GM19193 (cell line): ENCODE results near the gene ISOC2.

ENCODE experiments used
- POLR2A ChIP-seq: IDR thresholded peaks from 4 replicates; pipeline ENCODE4 v1.6.1; 2011; ENCODE audit not compliant: insufficient read depth, insufficient read length; ENCODE audit errors: extremely low read depth

ISOC2 gene

DNA sequence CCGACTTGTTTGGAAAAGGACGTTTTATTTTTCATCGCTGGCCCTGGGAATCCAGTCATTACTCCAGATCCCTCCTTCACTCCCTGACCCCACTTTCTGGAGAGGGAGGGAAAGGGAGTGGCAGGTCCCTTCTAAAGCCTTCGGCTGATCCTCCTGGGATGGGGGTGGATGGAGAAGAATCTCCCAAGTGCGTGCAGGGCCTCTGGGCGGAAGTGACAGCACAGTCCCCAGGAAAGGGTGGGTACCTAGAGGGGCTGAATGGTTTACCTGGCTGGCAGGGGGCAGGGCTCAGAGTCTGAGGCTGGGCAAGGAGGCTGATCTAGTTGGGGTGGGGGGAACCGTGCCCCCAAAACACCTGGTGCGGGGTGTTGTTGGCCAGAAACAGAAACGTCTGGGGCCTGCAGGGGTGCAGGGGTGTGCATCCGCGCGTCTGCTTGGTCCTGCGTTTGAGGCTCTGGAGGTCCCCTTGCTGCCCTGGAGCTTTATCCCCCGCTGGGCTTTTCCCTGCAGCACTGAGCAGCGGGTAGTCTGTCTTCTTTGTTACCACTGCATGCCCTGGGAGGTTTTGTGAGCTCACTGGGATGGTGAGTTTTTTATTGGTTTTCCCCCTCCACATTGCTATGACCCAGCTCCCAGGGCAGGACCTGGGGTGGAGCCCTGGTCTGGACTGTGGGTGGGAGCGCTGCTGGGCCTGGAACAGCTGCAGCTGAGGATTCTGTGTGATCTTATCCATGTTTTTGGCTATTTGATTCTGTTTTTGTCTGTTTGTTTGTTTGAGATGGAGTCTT is 12.0 kb upstream of the ISOC2 start:
- TF ChIP-seq POLR2A = no peak

DNA sequence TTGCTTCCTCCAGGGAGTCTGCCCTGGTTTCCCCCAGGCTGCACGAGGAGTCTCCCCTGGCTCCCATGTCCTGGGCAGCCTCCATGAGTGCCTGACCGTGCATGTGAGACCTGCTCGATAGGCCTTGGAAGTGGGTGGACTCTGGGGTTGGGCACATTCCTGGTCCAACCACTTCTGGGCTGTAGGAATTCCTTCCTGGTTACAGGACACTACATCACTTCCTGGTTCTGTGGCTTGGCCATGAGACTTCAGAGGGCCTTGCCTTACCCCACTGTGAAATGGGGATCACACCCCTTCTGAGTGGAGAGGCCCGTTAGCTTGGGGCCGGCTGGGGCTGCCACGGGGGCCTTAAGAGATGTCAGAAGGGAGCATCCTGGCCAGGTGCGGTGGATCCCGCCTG is 11.0 kb upstream of the ISOC2 start:
- TF ChIP-seq POLR2A = no peak

DNA sequence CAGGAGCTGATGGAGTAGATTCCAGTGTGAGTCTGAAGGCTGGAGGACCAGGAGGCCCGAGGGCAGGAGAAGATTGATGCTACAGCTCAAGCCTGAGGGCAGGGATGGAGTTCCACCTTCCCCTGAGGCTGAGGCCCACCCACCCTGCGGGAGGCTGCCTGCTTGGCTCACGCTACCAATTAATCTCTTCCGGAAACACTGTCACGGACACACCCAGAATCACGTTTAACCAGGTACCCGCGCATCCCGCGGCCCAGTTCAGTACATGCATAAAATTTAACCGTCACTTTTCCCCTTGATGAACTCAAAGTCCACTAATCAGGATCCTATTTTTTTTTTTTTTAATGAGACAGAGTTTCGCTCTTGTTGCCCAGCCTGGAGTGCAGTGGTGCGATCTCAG is 9.8 kb upstream of the ISOC2 start:
- no peak for TF ChIP-seq POLR2A

DNA sequence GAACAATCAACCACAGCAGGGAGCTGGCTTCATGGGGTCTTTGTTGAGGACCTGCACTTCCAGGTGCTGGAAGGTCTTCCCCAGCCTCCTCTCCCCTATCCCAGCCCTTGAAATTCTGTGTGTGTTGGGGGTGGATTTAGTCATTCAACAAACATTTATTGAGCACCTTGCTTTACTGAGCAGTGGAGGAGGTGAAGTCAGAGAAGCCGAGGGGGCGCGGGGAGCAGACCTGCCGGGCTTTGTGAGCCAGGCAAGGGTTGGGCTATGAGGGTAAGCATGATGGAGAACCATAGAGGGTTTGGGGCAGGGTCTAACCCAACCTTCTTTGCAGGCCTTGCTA is 6.6 kb upstream of the ISOC2 start:
- no peak for TF ChIP-seq POLR2A

DNA sequence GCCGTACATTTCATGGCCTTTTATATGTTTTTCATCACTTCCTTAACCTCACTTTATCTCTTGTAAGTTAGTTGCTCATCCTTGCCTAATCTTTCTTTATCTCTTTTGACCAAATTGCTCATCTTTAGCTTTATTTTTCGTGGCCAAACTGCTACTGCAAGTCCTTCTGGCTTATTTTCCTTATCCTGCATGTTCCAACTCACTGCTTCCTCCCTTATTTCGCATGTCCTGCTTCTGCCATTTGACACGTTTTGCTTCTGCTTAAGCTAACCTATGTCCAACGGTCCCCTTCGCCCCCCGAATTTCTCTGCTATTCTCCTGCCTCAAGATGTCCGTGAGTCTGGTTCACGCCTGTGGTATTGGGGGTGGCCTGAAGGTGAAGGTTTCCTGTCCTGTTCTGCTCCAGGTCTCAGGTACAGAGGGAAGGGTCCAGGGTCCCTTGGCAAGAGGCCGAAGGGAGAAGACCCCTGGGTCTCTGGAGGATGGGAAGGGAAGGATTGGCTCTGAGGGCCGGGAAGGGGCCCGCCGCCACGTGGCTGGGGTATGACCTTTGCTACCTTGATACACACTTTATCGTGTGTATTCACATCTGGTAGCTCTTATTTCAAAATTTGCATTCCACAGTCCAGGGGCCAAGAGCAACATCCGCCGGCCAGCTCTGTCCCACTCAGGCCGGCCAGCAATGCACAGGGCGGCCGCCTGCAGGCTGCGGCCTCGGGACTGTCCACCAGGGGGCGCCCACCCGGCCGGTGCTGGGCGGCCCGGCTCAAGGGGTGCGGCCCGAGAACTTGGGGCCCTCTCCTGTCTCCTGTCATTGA is 6.0 kb upstream of the ISOC2 start:
- no peak for TF ChIP-seq POLR2A

DNA sequence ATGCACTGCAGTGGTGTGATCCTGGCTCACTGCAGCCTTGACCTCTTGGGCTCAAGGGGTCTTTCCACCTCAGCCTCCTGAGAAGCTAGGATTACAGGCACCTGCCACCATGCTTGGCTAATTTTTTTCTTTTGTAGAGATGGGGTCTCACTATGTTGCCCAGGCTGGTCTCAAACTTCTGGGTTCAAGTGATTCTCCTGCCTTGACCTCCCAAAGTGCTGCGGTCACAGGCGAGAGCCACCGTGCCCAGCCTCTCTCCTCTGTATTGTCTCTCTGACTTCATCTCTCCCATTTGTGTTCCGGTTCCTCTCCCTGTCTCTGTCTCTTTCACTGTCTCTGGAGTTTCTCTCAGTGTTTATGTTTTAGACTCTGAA is 4.8 kb upstream of the ISOC2 start:
- no peak for TF ChIP-seq POLR2A

DNA sequence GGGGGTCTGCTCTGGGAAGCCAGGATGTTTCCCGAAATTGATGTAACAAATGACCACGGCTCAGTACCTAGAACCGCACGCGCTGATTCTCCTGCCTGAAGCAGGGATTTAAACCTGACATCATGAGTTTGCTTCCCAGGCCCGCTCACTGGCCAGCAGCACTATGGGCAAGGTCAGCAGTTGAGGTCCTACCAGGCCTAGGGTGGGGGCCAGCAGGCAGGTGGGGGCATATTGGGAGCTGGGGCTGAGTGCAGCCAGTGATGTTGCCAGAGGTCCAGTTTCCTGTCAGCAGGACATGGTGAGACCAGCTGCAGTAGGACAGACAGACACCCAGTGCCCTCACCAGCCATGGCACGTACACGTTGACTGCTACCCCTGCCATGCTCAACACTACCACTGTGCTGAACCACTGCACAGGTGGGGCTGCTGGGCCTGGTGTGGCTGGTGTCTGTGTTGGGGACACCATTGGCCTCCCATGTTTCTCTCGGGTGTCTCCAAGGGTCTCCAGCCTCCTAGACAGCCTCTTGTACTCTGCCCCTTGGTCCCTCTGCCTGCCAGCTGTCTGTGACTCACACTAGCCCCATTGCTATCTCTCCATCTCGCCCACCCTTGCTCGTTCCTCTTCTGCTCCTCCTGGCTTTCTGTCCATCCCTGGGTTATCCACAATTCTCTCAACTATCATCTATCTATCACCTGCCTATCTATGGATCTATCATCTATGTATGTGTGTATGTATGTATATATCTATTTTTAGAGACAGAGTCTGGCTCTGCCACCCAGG is 4.2 kb upstream of the ISOC2 start:
- no peak for TF ChIP-seq POLR2A

DNA sequence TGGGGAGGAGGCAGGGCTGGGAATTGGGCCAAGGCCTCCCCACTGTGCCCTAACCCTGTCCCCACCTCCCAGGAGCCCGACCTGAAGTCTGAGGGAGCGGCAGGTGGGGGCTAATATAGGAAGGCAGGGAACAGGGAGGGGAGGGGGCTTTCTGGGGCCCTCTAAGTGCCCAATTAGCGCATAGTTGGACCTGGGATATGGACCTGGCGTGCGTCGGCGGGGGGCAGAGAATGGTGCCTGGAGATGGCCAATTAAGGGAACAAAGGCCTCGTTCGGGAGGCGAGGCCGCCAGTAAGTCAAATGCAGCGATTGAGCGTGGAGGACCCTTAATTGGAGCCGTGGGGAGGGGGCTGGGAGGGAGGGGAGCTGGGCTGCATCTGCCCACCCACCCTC is 3.2 kb upstream of the ISOC2 start, which contains the start of gene C19orf85:
TSS of gene C19orf85 (minus strand) at position 90 of the 393 bp plus-strand sequence. CDS start 197 bp downstream, outside the sequence.
- no peak for TF ChIP-seq POLR2A

DNA sequence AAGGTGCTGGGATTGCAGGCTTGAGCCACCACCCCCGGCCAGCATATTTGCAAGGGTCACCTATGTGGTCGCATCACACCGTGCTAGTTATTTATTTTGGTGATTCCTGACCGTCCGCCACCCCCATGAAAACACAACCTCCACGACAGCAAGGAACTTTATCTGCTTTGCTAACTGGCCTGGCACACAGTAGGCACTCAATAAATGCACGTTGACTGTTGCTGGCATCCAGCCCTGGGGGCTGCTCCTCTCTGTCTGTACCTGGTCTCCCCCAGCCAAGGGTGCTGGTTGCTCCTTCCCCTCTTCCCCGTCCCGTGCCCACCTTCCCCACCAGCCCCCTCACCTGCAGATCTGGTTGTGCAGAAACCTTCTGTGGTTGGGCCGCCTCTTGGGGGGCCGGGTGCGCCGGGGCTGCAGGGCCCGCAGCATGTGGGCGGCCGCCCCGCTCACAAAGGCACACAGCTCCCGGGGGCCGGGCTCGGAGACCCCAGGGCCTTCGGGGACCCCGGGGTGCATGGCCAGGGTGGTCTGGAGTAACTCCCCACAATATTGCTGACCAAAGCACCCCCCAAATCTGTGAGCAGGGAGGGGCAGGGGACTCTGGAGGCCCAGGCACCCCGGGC is 2.7 kb upstream of the ISOC2 start:
- TF ChIP-seq POLR2A = no peak

DNA sequence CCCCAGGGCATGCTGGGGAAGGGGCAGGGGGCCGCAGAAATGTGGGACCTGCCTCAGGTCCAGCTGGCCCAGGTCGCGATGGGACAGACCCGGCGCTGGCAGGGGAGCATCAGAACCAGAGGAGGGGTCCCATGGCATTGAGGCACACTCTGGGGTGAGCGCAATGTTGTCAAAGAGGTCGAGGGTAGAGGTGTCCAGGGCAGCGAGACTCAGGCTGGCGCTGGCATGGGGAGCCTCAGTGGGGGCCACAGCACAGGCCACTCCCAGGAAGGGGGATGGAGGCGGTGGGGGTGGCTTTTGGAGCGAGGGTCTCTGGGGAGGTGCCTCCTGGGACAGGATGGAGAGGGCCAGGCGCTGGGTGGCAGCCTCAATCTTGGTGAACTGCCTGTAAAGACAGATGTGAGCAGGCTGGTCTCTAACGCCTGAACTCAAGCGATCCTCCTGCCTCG is 2.2 kb upstream of the ISOC2 start:
- TF ChIP-seq POLR2A = no peak

DNA sequence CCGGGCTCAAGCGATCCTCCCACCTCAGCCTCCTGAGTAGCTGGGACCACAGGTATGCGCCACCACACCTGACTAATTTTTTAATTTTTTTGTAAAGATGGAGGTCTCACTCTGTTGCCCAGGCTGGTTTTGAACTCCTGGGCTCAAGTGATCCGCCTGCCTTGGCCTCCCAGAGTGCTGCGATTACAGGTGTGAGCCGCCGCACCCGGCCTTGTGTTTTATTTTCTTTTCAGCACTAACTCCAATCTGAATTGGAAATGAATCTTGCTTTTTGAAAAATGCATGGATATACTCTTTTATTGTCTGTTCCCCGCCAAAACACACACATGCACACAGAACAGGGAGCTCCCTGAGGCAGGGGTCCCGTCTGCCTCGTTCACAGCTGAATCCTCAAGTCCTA is 1.3 kb upstream of the ISOC2 start:
- TF ChIP-seq POLR2A = no peak

DNA sequence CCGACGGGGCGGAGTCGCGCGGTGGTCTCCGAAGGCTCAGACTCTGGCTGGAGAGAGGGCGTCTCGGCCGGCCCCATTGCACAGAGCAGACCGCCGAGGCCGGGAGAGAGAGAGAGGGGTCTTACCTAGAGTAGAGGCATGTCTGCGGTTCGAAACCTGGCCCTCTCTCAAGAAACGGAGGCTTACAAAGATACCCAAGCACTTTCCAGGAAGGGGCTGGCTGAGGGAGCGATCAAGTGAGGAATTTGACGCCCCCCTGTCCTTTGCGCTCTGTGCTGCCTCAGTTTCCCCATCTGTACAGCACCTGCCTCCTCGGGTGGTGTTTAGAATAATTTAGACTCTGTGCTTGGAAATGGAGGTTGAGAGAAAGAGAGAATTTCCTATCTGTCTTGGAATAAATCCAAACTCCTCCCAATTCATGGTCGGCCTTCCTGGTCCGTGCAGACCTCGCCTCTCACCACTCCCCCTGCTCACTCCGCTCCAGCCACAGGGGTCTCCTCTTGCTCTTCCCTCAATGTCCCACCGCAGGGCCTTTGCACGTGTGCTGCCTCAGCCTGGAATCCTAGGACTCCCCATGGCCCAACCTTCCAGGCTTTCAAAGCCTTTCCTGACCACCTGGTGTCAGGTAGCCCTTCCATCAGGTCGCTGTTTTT is 658 bp upstream of the ISOC2 start:
- no peak for TF ChIP-seq POLR2A

DNA sequence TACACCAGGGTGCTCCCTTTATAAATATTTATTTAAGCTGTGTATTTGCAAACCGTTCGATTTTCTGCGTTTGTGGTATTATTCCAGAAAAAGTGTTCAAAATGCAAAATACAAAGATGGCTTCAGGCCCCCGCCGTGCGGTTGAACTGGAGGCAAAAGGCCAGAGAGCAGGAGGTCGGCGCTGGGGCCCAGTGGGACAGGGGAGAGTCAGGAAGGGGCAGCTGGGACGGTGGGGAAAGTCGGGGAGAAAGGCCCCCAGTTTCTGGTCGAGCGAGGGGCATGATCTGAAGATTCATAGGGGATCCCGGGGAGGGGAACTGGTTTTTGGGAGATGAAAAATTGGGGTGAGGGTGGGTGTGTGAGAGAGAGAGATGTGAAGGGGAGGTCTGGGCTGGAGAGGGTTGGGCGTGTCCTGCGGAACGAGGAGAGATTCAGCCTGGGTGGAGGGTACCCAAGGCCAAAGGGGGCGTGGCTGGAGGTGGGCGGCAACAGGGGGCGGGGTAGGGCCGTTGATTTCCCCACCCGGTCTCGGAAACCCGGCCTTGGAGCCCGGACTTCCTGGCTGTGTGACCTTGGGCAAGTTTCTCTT is 678 bp downstream of the ISOC2 start:
- TF ChIP-seq POLR2A = no peak
